HG03175 (cell line): ENCODE results near the gene BFSP1.

Experiments
- ATAC-seq: cut with Tn5 transposase; IDR thresholded peaks from one replicate; pipeline ENCODE4 v1.9.1; 2021; ENCODE audit warnings: mild to moderate bottlenecking, moderate library complexity; ENCODE audit not compliant: unreplicated experiment

Gene BFSP1

GRCh38 chr20:17558154-17558940, 27.2 kb upstream of the BFSP1 start:
- no peak for ATAC-seq

DNA sequence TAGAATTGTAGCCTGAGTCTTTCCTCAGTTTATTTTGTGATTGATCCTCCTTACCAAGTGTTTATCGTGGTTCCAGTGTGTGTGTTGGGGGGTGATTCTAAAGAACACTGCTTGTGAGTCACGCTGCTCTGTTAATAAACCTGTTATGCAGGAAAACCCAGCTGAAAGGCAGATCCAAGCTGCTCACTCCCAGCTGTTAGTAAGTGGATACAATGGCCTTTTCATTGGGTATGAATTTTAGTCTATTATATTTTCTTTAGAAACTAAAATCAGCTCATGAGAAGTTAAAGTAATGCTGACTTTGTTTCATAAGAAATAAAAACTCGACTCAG, 26.5 kb upstream of the BFSP1 start:
- no peak for ATAC-seq

DNA sequence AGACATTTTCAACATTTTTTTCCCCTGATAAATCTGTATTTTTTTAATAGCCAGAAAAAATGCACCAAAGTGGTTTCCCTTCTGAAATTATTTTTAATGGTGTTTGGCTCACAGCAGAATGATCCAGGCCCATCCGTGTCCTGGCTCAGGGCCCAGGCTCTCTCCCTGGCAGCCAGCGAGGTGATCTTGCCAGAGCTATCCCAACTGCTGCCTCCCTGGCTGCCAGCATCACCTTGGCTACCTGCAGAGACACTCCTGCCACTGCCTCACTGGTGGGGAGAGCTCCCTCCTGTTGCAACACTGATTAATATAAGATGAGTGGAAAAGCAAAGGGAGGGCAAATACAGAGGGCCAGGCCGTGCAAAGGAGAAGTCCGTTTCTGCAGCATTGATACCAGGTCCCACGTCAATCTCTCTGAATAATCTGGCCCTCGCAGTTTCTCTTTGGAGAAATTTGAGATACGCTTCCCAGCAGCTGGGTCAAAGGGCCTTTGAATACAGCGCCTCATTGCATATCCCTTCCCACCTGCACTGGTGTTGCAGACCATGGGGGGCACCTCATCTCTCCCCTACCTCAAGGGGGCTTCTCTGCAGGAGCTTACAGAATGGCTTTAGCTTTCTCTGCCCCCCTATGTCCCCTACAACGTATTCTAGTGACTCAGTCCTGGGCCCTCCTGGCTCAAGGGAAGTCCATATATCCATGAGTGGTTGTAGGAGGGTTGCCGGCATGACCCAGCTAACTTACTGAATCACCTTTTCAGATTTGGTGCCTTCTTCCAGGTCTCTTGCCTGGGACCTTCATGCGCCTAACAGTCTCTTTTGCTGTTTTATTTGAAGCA, 25.9 kb upstream of the BFSP1 start:
- no peak for ATAC-seq

DNA sequence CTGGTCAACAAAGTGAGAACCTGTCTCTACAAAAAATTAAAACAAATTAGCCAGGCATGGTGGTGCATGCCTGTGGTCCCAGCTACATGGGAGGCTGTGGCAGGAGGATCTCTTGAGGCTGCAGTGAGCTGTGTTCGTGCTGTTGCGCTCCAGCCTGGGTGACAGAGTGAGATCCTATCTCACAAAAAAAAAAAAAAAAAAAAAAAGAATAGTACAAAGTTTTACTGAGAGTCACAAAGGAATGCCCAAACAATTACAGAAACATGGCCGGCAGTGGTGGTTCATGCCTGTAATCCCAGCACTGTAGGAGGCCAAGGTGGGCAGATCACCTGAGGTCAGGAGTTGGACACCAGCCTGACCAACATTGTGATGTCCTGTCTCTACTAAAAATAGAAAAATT, 23.9 kb upstream of the BFSP1 start:
- ATAC-seq = no peak

- no peak for ATAC-seq
Measured at GRCh38 chr20:17549131-17549530, 18.0 kb upstream of the BFSP1 start.

GRCh38 chr20:17545127-17545526, 13.9 kb upstream of the BFSP1 start:
- ATAC-seq = no peak

DNA sequence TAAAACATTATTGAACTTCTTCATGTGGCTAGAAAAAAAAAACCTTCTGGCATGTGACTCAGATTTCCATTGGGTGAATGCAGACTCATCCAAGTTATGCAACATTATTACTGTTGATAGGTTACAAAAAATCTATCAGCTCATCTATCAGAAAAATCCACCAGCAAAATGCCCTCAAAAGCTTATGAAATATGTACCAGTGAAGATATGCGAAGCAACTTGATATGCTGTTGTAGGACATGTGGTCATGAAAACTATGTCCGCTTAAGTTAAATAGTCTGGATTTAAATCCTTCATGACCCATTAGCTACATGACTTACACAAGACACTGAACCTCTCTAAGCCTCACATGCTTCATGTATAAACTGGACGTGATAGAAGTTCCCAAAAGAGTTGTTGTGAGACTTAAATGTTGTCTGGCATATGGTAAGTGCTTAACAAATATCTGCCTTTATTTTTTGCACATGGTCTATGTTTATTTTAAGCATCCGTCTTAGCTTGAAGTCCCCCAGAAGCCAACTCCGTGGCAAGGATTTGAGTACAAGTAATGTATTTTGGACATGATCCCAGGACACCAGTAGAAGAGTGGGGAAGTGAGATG, 12.5 kb upstream of the BFSP1 start:
- no peak for ATAC-seq

DNA sequence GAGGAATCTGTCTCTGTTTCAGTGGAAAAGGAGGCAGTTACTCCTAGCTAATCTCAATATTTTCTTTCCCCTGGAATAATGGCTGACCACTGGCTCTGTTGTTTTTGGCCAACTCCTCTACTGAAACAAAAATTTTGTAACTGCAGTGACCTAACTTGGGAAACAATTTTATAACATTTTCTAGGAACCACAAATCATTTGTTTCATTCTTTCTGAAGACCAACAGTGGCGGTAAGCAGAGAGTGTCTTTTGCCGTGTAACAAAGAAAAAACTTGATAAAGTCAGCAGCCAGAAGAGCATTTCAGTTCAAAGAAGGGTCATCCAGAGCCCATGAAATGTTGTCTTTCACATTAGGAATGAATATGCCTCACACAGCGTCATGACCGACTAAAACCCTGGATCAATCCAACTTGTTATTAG, 11.8 kb upstream of the BFSP1 start:
- ATAC-seq = no peak

GRCh38 chr20:17542481-17542880, 11.3 kb upstream of the BFSP1 start:
- ATAC-seq = no peak

GRCh38 chr20:17541996-17542395, 10.8 kb upstream of the BFSP1 start:
- ATAC-seq = no peak

DNA sequence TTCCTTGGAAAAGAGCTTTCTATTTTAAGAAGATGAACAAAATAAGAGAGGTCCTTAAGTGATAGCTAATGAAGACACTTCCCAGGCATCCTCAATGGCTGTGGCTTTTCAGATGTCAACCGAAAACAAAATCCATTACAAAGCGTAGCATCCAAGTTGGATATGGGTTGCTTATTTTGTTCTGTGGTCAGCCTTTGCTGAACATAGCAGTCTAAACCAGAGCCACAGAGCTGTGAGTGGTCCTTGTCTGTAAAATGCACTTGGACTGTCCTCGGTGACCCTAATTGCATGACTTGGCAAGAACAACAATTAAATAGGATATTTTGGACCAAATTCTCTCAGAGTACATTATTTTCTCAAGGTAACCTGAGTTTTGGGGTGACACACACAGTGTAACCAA, 10.4 kb upstream of the BFSP1 start:
- no peak for ATAC-seq

- peak; percentile 87 for ATAC-seq
Measured at GRCh38 chr20:17538517-17539170, 7.5 kb upstream of the BFSP1 start.

GRCh38 chr20:17537959-17538358, 6.8 kb upstream of the BFSP1 start:
- no peak for ATAC-seq

- ATAC-seq = peak; percentile 84
Measured at GRCh38 chr20:17536944-17537444, 5.8 kb upstream of the BFSP1 start.

- ATAC-seq = no peak
Measured at GRCh38 chr20:17534077-17534476, 2.9 kb upstream of the BFSP1 start.

DNA sequence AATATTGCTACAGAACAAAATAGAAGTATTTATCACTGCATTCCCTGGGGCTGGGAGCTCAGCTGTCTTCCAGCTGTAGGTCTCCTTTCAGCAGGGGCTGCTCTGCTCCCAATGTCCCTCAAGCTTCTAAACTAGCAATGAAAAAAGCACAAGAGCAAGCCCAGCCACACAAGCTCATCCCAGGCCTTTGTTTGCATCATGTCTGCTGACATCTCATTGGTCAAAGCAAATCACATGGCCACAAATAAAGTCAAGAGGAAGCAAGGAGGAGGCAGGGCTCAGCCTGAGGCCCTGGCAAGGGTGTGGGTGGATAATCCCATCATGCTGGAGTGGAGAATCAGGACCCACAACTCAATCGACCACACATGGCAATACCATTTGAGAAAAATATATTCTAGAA, 2.2 kb upstream of the BFSP1 start:
- ATAC-seq = no peak

DNA sequence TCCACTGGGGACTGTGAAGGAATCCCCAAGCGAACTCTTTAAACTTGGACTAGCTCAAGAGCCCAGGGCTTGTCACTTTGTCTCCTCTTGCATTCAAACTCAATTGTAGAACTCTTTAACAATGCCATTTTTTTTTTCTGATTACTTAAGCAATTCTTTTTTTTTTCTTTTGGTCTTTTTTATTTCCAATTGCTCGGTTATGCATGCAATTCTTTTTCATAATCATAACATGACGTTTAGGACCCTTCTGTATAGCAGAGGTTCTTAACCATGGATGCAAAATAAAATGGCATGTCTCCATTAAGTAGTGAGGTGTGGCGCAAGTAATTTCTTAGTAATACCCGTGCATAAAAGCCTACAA, 466 bp upstream of the BFSP1 start:
- ATAC-seq = no peak

- no peak for ATAC-seq
Measured at GRCh38 chr20:17530153-17530552, 1.0 kb downstream of the BFSP1 start.

- ATAC-seq = no peak
Measured at GRCh38 chr20:17529586-17529985, 1.6 kb downstream of the BFSP1 start.

DNA sequence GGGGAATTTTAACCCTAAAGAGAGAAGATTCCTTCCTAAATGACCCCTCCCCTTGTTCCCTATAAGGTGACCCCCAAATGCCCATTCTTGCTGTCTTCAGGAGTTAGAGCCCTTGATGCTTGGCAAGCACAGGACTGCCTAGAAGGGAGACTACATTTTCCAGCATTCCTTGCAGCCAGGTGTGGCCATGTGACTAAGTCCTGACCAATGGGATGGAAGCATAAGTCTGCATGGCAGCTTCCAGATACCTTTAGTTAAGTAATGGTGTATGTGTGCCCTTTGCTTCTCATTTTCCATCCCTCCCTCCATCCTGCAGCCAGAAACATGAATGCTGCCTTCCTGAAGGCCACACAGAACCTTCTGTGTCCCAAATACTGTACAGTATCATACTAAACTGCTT, 5.5 kb downstream of the BFSP1 start:
- ATAC-seq = peak; percentile 62

- no peak for ATAC-seq
Measured at GRCh38 chr20:17525132-17525531, 6.0 kb downstream of the BFSP1 start.
